GM19328 (cell line): ENCODE data around the gene MMP15.

Experiments
- ATAC-seq: cut with Tn5 transposase; IDR thresholded peaks from one replicate; pipeline ENCODE4 v1.9.1; 2021; ENCODE audit warnings: mild to moderate bottlenecking, moderate library complexity; ENCODE audit not compliant: unreplicated experiment

Gene MMP15

DNA sequence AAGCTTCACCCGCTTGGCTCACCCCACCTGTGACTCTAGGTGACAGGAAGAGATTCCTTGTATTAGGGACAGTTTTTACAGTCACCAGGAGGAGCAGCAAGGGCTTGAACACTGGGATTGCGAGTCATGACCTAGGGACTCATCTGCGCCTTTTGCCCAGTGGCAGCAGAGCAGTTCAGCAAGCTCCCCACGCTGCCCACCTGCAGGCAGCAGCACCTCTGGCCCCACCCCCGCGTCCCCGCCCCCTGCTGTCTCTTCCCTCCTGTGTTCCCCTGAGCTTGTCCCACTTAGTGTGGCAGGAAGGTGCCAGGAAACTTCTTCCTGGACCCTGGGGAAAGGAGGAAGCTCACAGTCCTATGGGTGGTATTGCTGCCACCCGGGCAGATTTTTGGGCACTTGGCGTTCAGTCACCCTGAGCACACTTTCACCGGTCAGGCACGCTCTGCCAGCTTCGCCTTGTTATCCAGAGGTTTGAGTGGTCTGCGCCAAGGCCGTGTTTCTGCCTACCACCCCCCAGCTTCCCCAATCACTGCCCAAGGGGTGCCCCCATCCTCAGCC is 8.7 kb downstream of the MMP15 start:
- ATAC-seq, result no peak

DNA sequence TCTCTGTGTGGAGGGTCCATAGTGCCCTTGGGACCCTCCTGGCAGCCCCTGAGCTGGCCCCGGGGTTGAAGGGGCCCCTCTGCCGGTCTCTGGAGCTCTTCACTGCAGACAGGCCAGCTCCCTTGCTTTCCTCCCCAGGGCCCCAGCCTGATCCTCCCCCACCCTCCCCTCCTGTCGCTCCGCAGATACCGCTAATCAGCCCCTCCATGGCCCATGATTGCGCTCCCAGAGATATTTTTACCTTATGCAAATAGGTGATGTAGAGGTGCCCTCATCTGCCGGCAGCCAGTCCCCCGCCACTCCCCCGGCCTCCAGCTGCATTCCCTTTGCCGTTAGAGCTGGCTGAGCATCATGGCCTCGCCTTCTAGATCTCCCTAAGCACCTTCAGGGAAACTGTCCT is 9.2 kb downstream of the MMP15 start:
- ATAC-seq, result no peak

DNA sequence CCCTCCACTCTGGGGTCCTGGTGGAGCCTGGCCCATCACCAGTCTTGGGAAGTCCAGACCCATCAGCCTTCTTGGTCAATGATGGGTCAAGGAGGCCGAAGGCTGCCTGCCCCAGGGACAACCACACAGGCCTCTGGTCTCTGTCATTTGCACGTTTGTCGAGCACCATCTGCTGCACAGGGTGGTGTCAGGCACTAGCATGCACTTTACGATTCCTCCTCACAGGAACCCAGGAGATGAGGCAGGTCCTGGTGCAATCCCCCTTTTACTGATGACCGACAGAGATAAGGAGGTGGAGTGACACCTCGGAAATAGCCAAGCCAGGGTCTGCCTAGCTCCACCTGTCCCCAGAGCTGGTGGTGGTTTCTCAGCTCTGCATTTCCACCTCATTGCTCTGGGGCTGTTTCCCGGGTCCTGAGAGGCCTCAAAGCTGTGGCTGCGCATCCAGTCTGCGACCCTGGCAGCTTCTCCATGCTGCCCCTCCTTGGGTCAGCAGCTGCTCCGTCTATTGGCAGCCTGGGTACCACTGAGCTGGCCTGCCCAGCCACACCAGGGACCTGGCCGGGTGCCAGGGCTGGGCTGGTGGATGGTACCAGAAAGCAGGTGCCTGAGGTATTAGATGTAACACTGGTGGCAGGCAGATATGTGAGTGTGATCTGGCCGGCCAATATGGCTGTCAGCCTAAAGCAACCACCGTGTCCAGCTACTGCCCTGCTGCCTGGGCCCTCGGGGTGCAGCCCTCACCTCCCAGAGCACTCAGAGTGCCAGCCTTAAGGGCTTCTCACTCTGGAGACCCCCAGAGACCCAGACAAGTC is 10.0 kb downstream of the MMP15 start:
- no peak for ATAC-seq

DNA sequence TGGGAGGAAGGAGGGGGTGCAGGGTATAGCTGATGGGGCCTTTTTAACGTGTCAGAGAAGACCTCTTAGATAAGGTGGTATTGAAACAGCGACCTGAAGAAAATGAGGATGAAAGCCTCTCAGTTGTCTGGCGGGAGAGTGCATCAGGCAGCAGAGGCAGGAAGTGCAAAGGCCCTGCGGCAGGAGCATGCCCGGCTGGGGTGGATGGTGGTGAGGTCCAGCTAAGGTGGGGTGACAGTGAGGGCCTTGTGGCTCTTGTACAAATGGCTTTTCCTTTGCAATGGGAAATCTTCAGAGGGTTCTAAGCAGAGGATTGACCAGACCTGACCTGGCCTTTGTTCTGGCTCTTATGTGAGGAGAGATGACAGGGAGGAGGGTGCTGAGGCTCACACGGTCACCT is 11.4 kb downstream of the MMP15 start:
- ATAC-seq, result no peak

DNA sequence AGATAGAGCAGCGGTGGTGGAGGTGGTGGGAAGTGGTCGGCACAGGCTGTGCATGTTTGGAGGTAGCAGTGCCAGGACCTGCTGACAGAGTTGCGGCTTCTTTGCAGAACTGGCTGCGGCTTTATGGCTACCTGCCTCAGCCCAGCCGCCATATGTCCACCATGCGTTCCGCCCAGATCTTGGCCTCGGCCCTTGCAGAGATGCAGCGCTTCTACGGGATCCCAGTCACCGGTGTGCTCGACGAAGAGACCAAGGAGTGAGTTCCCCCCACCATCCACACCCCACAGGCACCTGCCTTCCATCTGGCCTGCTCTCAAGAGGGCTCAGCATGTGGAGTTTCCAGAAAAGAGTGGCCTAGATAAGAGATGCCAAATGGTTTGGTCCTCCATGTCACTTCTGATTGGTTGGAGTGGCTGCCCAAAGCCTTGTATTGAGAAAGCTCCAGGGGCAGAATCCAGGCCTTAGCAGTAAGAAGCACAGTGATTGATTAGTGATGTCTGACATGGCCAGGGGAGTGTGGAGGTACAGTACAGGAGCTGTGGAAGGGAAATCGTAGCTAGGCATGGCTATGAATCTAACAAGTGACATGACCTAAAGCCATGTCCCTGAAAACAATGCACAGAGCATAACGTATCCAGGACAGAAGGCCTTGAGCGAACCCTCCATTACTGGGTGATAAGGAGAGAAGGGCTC is 12.0 kb downstream of the MMP15 start:
- no peak for ATAC-seq

DNA sequence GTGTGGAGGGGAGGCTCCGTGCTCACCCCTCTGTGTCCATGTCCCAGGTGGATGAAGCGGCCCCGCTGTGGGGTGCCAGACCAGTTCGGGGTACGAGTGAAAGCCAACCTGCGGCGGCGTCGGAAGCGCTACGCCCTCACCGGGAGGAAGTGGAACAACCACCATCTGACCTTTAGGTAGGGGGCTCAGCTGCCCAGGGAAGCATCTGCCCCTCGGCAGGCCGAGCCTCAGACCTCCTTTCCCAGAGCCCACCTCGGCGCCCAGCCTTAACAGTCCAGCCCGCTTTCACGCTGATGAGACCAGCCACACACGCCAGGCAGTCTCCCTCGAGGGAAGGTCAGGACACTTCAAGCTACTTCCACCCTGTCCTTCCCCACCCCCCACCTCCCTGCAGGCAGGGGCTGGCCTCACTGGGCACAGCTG is 12.7 kb downstream of the MMP15 start:
- no peak for ATAC-seq

DNA sequence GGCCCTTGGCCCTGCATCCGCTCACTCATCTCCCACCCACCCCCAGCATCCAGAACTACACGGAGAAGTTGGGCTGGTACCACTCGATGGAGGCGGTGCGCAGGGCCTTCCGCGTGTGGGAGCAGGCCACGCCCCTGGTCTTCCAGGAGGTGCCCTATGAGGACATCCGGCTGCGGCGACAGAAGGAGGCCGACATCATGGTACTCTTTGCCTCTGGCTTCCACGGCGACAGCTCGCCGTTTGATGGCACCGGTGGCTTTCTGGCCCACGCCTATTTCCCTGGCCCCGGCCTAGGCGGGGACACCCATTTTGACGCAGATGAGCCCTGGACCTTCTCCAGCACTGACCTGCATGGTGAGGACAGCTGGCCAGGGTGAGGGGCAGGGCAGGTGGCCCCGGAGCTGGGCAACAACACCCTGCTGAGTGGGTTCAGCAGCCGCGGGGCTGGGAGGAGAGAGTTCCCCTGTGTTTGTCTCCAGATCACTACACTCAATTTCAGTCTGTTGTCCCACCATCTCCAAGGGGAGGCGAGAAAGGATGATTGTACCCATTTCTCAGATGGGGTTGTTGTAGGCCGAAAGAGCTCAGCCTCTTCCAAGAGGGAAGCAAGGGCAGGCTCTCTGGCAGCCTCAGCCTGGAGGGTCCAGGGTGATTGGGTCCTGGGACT is 14.4 kb downstream of the MMP15 start:
- ATAC-seq, result no peak

DNA sequence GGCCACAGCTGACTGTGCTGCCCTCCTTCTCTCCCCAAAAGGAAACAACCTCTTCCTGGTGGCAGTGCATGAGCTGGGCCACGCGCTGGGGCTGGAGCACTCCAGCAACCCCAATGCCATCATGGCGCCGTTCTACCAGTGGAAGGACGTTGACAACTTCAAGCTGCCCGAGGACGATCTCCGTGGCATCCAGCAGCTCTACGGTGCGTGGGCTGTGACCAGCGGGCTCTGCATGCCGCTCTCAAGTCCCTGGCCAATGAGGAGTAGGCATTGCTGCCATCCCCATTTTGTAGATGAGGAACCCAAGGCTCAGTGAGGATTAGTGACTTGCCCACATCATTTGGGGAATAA is 14.9 kb downstream of the MMP15 start:
- ATAC-seq, result no peak

DNA sequence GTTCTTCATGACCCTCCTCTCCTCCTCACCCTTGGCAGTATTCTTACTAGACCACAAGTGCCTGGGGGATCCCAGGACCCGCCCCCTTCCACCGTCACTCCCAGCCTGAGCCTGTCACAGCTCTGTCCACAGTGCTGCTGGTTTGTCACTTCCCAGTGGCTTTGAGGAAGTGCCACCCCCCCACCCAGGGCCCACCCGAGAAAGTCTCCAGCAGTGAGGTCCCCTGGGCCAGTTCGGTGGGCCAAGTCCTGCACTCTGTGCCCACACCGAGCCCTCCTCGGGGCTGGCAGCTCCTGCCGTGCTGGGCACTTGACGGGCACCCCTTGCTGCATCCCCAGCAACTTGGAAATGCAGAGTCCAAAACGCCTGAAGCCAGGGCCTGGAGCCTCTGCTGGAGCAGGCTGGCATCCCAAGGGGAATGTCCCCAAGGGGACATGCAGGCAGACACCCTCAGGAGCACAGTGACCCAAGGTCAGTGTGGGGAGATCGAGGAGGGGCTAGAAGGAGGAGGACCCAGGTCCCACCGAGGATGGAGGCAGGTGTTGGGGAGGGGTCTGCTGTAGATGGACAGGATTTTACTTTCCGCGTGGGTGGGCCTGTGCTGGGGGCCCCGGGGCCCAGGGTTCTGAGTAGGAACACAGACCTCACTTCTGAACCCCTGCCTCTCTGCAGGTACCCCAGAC is 15.5 kb downstream of the MMP15 start:
- no peak for ATAC-seq

DNA sequence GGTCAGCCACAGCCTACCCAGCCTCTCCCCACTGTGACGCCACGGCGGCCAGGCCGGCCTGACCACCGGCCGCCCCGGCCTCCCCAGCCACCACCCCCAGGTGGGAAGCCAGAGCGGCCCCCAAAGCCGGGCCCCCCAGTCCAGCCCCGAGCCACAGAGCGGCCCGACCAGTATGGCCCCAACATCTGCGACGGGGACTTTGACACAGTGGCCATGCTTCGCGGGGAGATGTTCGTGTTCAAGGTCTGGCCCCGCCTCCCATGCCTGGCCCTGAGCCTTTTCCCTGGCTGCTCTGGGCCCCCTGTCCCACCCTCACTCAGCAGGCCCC is 16.0 kb downstream of the MMP15 start:
- ATAC-seq, result no peak

DNA sequence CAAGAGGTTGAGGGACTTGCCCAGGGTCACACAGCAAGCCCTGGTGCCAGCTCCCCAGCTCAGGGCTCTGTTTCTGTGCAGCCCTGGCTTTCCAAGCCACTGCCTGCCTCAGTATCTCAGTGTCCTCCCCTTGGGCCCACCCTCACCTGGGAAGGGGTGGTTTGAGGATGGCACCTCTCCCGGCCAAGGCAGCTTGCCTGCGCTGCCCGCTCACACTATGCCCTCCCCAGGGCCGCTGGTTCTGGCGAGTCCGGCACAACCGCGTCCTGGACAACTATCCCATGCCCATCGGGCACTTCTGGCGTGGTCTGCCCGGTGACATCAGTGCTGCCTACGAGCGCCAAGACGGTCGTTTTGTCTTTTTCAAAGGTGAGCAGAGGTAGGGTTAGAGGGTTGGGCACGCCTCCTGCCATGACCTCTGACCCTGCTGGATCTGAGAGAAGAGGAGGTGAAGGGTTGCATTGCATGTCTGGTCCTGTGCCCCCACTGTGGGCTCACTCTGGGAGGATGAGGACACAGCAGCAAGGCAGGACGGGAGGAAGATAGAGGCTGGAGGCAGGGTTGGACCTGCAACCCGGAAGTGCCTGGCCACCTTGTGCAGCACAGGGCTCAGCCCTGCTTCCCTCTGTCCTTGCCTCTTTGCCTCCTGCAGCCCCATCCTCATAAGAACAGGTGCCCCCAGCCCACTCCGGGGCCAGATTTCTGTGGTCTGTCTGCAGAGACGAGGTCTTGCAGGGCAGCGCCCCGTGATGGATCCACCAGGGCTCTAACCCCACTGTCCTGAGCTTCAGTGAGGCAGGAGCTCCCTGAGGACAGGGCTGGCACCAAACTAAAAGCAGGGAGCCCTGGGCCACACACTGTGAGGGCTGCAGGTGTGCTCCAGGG is 16.7 kb downstream of the MMP15 start:
- no peak for ATAC-seq

DNA sequence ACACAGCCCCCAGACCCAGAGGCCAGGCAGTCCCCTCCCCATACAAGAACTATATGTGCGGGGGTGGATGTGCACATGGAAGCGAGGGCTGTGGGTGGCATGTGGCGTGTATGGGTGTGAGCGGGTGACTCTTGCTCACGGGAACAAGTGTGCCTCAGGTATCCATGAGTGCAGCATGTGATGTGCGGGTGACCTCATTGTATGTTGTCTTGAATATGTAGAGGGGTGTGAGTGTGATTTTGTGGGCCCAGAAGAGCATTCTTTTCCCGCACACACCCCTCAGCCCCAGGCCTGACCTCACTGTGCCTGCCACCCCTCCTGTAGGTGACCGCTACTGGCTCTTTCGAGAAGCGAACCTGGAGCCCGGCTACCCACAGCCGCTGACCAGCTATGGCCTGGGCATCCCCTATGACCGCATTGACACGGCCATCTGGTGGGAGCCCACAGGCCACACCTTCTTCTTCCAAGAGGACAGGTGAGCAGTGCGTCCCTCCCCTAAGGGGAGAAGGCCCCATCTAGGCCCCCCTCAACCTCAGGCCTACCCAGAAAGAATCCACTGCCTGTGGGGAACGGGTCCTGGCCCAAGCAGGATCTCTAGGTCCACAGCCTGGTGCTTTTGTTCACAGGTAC is 17.4 kb downstream of the MMP15 start:
- ATAC-seq, result no peak

DNA sequence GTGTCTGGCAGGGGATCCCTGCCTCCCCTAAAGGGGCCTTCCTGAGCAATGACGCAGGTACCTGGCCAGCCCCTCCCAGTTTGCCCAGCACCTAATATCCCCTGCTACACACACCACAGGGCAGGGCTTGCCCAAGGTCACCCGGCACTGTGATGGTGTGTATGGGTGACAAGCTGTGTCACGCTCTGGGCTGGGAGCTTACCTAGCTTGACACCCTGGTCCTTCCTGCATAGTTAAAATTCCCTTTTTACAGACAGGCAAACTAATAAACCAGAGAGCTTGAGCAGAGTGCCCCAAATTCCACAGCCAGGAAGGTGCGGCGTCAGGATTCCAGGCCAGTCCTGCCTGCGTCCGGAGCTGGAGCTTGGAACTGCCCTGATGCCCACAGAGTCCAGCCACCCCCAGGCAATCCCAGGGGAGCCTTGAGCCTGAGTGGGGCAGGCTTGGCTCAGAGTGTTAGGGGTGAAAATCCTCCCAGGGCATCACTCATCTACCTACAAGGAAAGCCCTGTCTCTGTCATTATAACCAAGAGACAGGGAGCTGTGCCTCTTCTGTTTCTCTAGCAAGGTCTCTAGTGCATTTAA is 18.1 kb downstream of the MMP15 start:
- ATAC-seq, result no peak

DNA sequence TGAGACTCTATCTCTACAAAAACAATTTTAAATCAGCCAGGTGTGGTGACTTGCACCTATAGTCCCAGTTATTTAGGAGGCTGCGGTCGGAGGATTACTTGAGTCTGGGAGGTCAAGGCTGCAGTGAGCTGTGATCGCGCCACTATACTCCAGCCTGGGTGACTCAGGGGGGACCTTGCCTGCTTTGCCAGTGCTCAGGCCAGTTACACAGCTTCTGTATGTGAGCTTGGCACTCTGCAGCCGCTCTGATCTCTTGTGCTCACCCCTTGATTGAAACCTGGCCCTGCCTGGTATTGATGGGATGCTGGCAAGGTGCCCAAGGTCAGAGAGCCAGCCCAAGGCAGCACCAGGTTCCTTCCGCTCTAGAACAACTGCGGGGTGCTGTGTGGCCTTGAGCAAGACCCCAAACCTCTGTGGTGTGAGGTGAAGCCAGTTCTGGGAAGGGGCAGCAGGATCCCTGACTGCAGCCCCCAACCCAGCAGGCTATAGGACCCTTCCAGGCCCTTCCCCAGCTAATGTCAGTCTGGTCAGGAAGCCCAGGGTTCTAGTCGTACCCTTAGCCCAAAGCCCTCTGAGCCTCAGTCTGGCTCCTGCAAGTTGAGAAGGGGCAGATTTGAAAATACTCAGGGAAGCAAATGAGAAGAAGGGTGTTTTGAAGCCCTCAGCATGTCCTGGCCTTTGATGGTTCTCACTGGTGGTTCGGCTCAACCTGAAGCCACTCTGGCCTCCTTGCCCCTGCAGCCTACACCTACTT is 18.9 kb downstream of the MMP15 start:
- no peak for ATAC-seq

DNA sequence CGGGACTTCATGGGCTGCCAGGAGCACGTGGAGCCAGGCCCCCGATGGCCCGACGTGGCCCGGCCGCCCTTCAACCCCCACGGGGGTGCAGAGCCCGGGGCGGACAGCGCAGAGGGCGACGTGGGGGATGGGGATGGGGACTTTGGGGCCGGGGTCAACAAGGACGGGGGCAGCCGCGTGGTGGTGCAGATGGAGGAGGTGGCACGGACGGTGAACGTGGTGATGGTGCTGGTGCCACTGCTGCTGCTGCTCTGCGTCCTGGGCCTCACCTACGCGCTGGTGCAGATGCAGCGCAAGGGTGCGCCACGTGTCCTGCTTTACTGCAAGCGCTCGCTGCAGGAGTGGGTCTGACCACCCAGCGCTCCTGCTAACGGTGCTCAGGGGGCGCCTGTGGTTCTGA is 19.5 kb downstream of the MMP15 start:
- no peak for ATAC-seq

DNA sequence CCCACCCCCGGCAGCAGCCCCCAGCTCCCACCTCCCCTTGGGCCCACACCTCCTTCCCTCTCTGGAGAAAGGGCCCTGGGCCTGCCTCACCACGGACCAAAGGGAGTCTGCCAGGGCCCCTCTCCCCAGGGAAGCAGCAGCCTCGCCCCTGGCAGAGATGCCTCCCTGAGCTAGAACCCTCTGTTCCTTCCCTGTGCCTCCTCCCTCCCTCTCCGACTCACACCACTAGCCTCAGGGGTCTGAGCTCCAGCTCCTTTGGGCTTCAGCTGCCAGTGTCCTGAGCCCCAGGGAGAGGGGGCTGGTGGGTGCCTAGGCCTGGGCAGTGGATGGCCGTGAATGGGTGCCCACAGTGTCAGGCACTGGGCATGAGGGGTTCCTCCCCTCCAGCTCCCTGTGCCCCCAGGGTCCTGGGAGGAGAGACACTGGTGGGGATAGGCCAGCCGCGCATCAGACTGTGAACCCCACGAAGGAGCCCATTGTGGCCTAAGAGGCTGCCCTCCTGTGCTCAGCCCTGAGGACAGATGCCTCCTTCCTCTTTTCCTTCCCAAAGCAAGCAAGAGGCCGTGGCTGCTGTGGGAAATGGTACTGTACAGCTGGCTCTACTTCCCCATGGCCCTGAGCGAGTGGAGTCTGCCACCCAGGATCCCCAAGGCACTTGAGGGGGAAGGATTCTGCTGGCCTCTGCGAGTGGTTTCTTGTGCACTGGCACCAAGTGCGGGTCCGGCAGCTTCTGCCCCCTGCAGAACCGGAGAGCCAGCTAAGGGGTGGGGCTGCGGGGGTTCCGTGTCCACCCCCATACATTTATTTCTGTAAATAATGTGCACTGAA is 20.7 kb downstream of the MMP15 start:
- ATAC-seq, result no peak

DNA sequence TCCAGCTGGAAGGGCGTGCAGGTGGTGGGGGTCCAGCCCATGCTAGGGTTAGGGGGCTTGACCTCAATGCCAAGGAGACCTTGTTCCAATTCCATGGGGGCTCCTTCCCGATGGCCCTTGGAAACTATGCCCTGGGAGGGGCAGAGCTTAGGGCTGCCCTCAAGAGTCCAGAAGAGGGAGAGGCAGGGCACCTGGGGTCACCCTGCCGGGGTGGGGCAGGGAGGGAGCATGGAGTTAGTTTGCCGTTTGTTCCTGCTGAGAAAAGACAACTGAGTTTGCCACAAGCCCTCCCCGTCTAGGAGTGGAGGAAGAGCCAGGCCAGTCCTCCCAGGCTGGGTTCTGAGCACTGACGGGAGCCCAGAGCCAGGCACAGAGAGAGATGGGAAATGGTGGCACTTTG is 21.4 kb downstream of the MMP15 start:
- no peak for ATAC-seq
